T-cell (primary cell): ENCODE results near the gene TM6SF1. TPM values are rescaled to one million over a fixed set of nuclear protein-coding genes. Genes with fewer than 3 reads are reported as not detected.

ENCODE experiments used
- ATAC-seq, 4 experiments: fragments of 200-7000 bp in 3 of 4; fragments of 150-1000 bp in 1 of 4; cut with Tn5 transposase; replicated peaks in 1 of 4; 1 replicate in 3 of 4; 2 replicates in 1 of 4; pipeline ENCODE4 v1.10.0; 2021; ENCODE audit warnings: moderate library complexity in 3 of 4, mild to moderate bottlenecking in 2 of 4, moderate number of reproducible peaks in 1 of 4
- CTCF ChIA-PET, 2 donors: fragments of 300-600 bp; sonication (Branson Sonifier 250); formaldehyde crosslinking; loops; one replicate each; lab custom pipeline; 2022; ENCODE audit warnings: antibody characterized with exemption in 2 of 2; lab: Charles Lee
- POLR2A ChIA-PET, 2 donors: fragments of 300-600 bp; sonication (Branson Sonifier 250); formaldehyde crosslinking; loops; one replicate each; lab custom pipeline; 2022; ENCODE audit warnings: antibody characterized with exemption in 2 of 2; lab: Charles Lee
- DNase-seq, 35 experiments: peaks; one replicate each; pipeline versions ENCODE4 v3.0.0 to v3.0.0-alpha.2; 2013 to 2023
- H3K27ac ChIP-seq: one replicate; pipeline ENCODE4 v1.5.1; 2013; ENCODE audit warnings: low read length
- H3K27me3 ChIP-seq, 2 experiments: replicated peaks in 1 of 2; 1 replicate in 1 of 2; 2 replicates in 1 of 2; pipeline versions ENCODE4 v1.6.1 to v1.7.0; 2013; ENCODE audit warnings: low read length in 1 of 2, mixed read lengths in 1 of 2; ENCODE audit not compliant: control insufficient read depth in 2 of 2, insufficient read depth in 2 of 2; ENCODE audit errors: extremely low read depth in 1 of 2
- H3K36me3 ChIP-seq, 2 donors: 1 replicate in 1 of 2; 2 replicates in 1 of 2; pipeline versions ENCODE4 v1.6.1 to v1.7.0; 2013; ENCODE audit warnings: low read length in 1 of 2; ENCODE audit not compliant: control insufficient read depth in 2 of 2, insufficient read depth in 1 of 2; ENCODE audit errors: extremely low read depth in 1 of 2
- H3K4me1 ChIP-seq, 2 experiments: 1 replicate in 1 of 2; 2 replicates in 1 of 2; pipeline versions ENCODE4 v1.6.1 to v1.7.0; 2013; ENCODE audit warnings: low read length in 2 of 2, mixed read lengths in 1 of 2; ENCODE audit not compliant: insufficient read depth in 2 of 2, control insufficient read depth in 1 of 2; ENCODE audit errors: extremely low read depth in 1 of 2
- H3K4me3 ChIP-seq, 2 donors: 1 replicate in 1 of 2; 2 replicates in 1 of 2; pipeline versions ENCODE4 v1.5.1 to v1.7.0; 2013; ENCODE audit warnings: mild to moderate bottlenecking in 2 of 2, low read length in 1 of 2, moderate library complexity in 1 of 2; ENCODE audit not compliant: control insufficient read depth in 1 of 2; ENCODE audit errors: extremely low read depth in 1 of 2
- H3K9me3 ChIP-seq: 2 replicates; pipeline ENCODE4 v1.7.0; 2013
- H3K27ac Mint-ChIP-seq, 2 donors: one replicate each; pipeline ENCODE4 v1.8.0; 2020 to 2021; ENCODE audit warnings: mild to moderate bottlenecking in 2 of 2, mixed read lengths in 2 of 2
- H3K27me3 Mint-ChIP-seq, 2 donors: one replicate each; pipeline ENCODE4 v1.8.0; 2021 to 2022; ENCODE audit warnings: mixed read lengths in 2 of 2
- H3K36me3 Mint-ChIP-seq: one replicate; pipeline ENCODE4 v1.8.0; 2021; ENCODE audit warnings: mixed read lengths
- H3K4me1 Mint-ChIP-seq, 3 donors: one replicate each; pipeline ENCODE4 v1.8.0; 2020 to 2022; ENCODE audit warnings: mixed read lengths in 3 of 3, mild to moderate bottlenecking in 1 of 3
- H3K4me3 Mint-ChIP-seq, 3 donors: one replicate each; pipeline ENCODE4 v1.8.0; 2020 to 2022; ENCODE audit warnings: mild to moderate bottlenecking in 3 of 3, mixed read lengths in 3 of 3, moderate library complexity in 3 of 3
- H3K9me3 Mint-ChIP-seq, 3 donors: one replicate each; pipeline ENCODE4 v1.8.0; 2020 to 2022; ENCODE audit warnings: mixed read lengths in 3 of 3
- WGBS: methylation state at CpG from one replicate; pipeline ENCODE4 v1.1.5; 2013; ENCODE audit warnings: missing lambda C conversion rate; ENCODE audit not compliant: insufficient coverage; 5-methylcytosine and 5-hydroxymethylcytosine counted together
- total RNA-seq, 35 experiments: library from RNA in 6 of 35; stranded (reverse) in 6 of 35; fragments of 120-200 nt in 1 of 35; gene quantifications; one replicate each; pipeline versions ENCODE4 v1.2.1 to v1.2.4 and lab custom pipeline; 2013 to 2026

Gene TM6SF1
- total RNA-seq, 5 donors from 2014 or later (not counting 1 experiment from before 2014, with no cell fraction given): 0.33 to 2.1 (median 0.84) TPM; not detected in 1

- H3K4me1 ChIP-seq: peaks cover 0 to 11% of the 10 kb centered on the region in 2 experiments
- DNase-seq (no peak), ATAC-seq (no peak)
- no peaks in the 10 kb centered on the region for H3K36me3 Mint-ChIP-seq
- H3K27me3 Mint-ChIP-seq: peaks cover 32 to 35% of the 10 kb centered on the region in 2 donors
- peaks cover 0 to 33% of the 10 kb centered on the region in 2 experiments for H3K27me3 ChIP-seq
- POLR2A ChIA-PET: no interaction called here
- no peak overlapping the region for H3K4me3 ChIP-seq
- H3K9me3 ChIP-seq: no peaks in the 10 kb centered on the region
- no peaks in the 10 kb centered on the region for H3K9me3 Mint-ChIP-seq
- no peaks in the 10 kb centered on the region for H3K36me3 ChIP-seq
- WGBS: 65% methylated on average over 4 of the region's 8 CpGs
- H3K4me1 Mint-ChIP-seq: peaks cover 9 to 16% (median 15%) of the 10 kb centered on the region in 3 donors
- no peak overlapping the region for H3K27ac Mint-ChIP-seq
- CTCF ChIA-PET: no interaction called here
- H3K27ac ChIP-seq: no peak overlapping the region
- no peak overlapping the region for H3K4me3 Mint-ChIP-seq
Measured at GRCh38 chr15:83112233-83112955, 4.9 kb downstream of the TM6SF1 start.

GRCh38 chr15:83112956-83113299 lies 5.5 kb downstream of the TM6SF1 start:
- Mint-ChIP-seq H3K27me3 (peaks cover 32 to 35% of the 10 kb centered on the region in 2 donors), H3K27ac (no peak overlapping the region), H3K4me3 (no peak overlapping the region), H3K36me3 (no peaks in the 10 kb centered on the region), H3K9me3 (no peaks in the 10 kb centered on the region), H3K4me1 (peaks cover 9 to 16% (median 15%) of the 10 kb centered on the region in 3 donors)
- ATAC-seq (no peak), DNase-seq (no peak)
- WGBS: 38% methylated on average over 2 of the region's 3 CpGs
- Histone ChIP-seq H3K27me3 (peaks cover 0 to 31% of the 10 kb centered on the region in 2 experiments), H3K36me3 (no peaks in the 10 kb centered on the region), H3K9me3 (no peaks in the 10 kb centered on the region), H3K4me3 (no peak overlapping the region), H3K4me1 (peaks cover 0 to 9% of the 10 kb centered on the region in 2 experiments), H3K27ac (no peak overlapping the region)
- CTCF ChIA-PET: no interaction called here
- POLR2A ChIA-PET: no interaction called here

- POLR2A ChIA-PET: no interaction called here
- H3K36me3 Mint-ChIP-seq: no peaks in the 10 kb centered on the region
- no peaks in the 10 kb centered on the region for H3K9me3 Mint-ChIP-seq
- no peak overlapping the region for H3K4me3 ChIP-seq
- H3K36me3 ChIP-seq: no peaks in the 10 kb centered on the region
- DNase-seq (no peak), ATAC-seq (no peak)
- peaks cover 21 to 24% of the 10 kb centered on the region in 2 donors for H3K27me3 Mint-ChIP-seq
- peaks cover under 1 to 4% (median 3%) of the 10 kb centered on the region in 3 donors for H3K4me1 Mint-ChIP-seq
- H3K4me1 ChIP-seq: no peaks in the 10 kb centered on the region
- no peak overlapping the region for H3K4me3 Mint-ChIP-seq
- H3K9me3 ChIP-seq: no peaks in the 10 kb centered on the region
- CTCF ChIA-PET: no interaction called here
- peaks cover 0 to 21% of the 10 kb centered on the region in 2 experiments for H3K27me3 ChIP-seq
- 90% methylated on average over 4 of the region's 5 CpGs for WGBS
- no peak overlapping the region for H3K27ac ChIP-seq
- H3K27ac Mint-ChIP-seq: no peak overlapping the region
Measured at GRCh38 chr15:83113881-83114674, 6.6 kb downstream of the TM6SF1 start.

- Histone ChIP-seq H3K4me1 (no peaks in the 10 kb centered on the region), H3K27me3 (peaks cover 0 to 13% of the 10 kb centered on the region in 2 experiments), H3K9me3 (no peaks in the 10 kb centered on the region), H3K36me3 (no peaks in the 10 kb centered on the region), H3K27ac (no peak overlapping the region), H3K4me3 (no peak overlapping the region)
- CTCF ChIA-PET: interaction anchor here in 1 of 2 donors (0.7 kb wide), 1 partner anchor 10 kb away, joined by 3 read pairs; no protein-coding TSS in a partner anchor
- no peaks in the 10 kb centered on the region for H3K36me3 Mint-ChIP-seq
- DNase-seq: no peak
- WGBS: 100% methylated on average over 1 of the region's 6 CpGs
- POLR2A ChIA-PET: no interaction called here
- H3K27ac Mint-ChIP-seq: no peak overlapping the region
- peaks cover 0 to 2% (median 0%) of the 10 kb centered on the region in 3 donors for H3K4me1 Mint-ChIP-seq
- H3K9me3 Mint-ChIP-seq: no peaks in the 10 kb centered on the region
- no peak overlapping the region for H3K4me3 Mint-ChIP-seq
- H3K27me3 Mint-ChIP-seq: peaks cover 14 to 17% of the 10 kb centered on the region in 2 donors
- ATAC-seq: no peak
Measured at GRCh38 chr15:83114856-83115255, 7.4 kb downstream of the TM6SF1 start.

GRCh38 chr15:83115410-83115809 lies 8.0 kb downstream of the TM6SF1 start:
- no peak for DNase-seq
- Histone ChIP-seq H3K4me3 (no peak overlapping the region), H3K4me1 (no peaks in the 10 kb centered on the region), H3K27ac (no peak overlapping the region), H3K27me3 (peaks cover 0 to 8% of the 10 kb centered on the region in 2 experiments), H3K9me3 (no peaks in the 10 kb centered on the region), H3K36me3 (no peaks in the 10 kb centered on the region)
- H3K36me3 Mint-ChIP-seq: no peaks in the 10 kb centered on the region
- 100% methylated on average over 1 of the region's 3 CpGs for WGBS
- no peaks in the 10 kb centered on the region for H3K9me3 Mint-ChIP-seq
- POLR2A ChIA-PET: no interaction called here
- CTCF ChIA-PET: interaction anchor here in 1 of 2 donors (0.7 kb wide), 1 partner anchor 9 kb away, joined by 3 read pairs; no protein-coding TSS in a partner anchor
- no peak overlapping the region for H3K4me3 Mint-ChIP-seq
- no peak for ATAC-seq
- H3K4me1 Mint-ChIP-seq: no peaks in the 10 kb centered on the region
- no peak overlapping the region for H3K27ac Mint-ChIP-seq
- peaks cover 8 to 14% of the 10 kb centered on the region in 2 donors for H3K27me3 Mint-ChIP-seq

- Histone ChIP-seq H3K27me3 (peaks cover 0 to 11% of the 10 kb centered on the region in 2 experiments), H3K9me3 (no peaks in the 10 kb centered on the region), H3K27ac (no peak overlapping the region), H3K36me3 (no peaks in the 10 kb centered on the region), H3K4me1 (no peaks in the 10 kb centered on the region), H3K4me3 (no peak overlapping the region)
- Mint-ChIP-seq H3K4me1 (no peaks in the 10 kb centered on the region), H3K9me3 (no peaks in the 10 kb centered on the region), H3K36me3 (no peaks in the 10 kb centered on the region), H3K4me3 (no peak overlapping the region), H3K27ac (no peak overlapping the region), H3K27me3 (peaks cover 6 to 10% of the 10 kb centered on the region in 2 donors)
- CTCF ChIA-PET: no interaction called here
- WGBS: 80% methylated on average over 3 of the region's 11 CpGs
- ATAC-seq (no peak), DNase-seq (no peak)
- POLR2A ChIA-PET: no interaction called here
Measured at GRCh38 chr15:83115831-83116565, 8.6 kb downstream of the TM6SF1 start.
